ENCODE data around the gene NUDT14. TPM values are rescaled to one million over a fixed set of nuclear protein-coding genes. Genes with fewer than 3 reads are reported as not detected.

Gene NUDT14
- total and polyA plus RNA-seq, 2 of the 8 experiments (the other 6 are each of a cell fraction or from before 2014, with no cell fraction given): 25.5 to 33.3 TPM

- H3K9ac ChIP-seq (replicated peaks in 1 of 4; ENCODE audit: extremely low read depth in 1 of 4, low read depth in 3 of 4, low read length in 3 of 4): no peak overlapping the region
- FAIRE-seq: no peak
- TF ChIP-seq SP4 (IDR thresholded peaks at IDR 0.05; ENCODE audit: low read length) (no peak), EGR1 (IDR thresholded peaks at IDR 0.05; ENCODE audit: borderline replicate concordance, low read depth, low read length) (no peak), TAF7 (optimal IDR thresholded peaks at IDR 0.05; ENCODE audit: borderline replicate concordance, low read depth, low read length) (no peak), RBBP5 (IDR thresholded peaks at IDR 0.05; ENCODE audit: borderline replicate concordance, low read depth, low read length) (no peak), CHD2 (IDR thresholded peaks at IDR 0.05; ENCODE audit: low read length) (no peak), CBX8 (IDR thresholded peaks at IDR 0.05; ENCODE audit: borderline replicate concordance, low read depth, low read length) (no peak), TEAD4 (IDR thresholded peaks at IDR 0.05; ENCODE audit: low read depth, low read length) (no peak), YY1 (IDR thresholded peaks at IDR 0.05; ENCODE audit: low read depth, low read length) (no peak), CREB1 (IDR thresholded peaks at IDR 0.05) (no peak), TAF1 (IDR thresholded peaks at IDR 0.05; ENCODE audit: low read depth, low read length) (no peak), POLR2A (IDR thresholded peaks at IDR 0.05; ENCODE audit: control extremely low read depth in 1 of 2, low read depth in 2 of 2, low read length in 2 of 2) (no peak), USF2 (IDR thresholded peaks at IDR 0.05; ENCODE audit: low read length) (no peak)
- TF ChIP-seq, protein P1, sequence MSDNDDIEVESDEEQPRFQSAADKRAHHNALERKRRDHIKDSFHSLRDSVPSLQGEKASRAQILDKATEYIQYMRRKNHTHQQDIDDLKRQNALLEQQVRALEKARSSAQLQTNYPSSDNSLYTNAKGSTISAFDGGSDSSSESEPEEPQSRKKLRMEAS (IDR thresholded peaks at IDR 0.05): no peak
Measured at GRCh38 chr14:105161964-105162668, 19.0 kb downstream of the NUDT14 start.

More at GRCh38 chr14:105161964-105162668, 19.0 kb downstream of the NUDT14 start:
- Histone ChIP-seq H3K4ac (replicated peaks; ENCODE audit: insufficient read length, low read depth, low read length) (peak overlapping the region; percentile 12), H3K4me3 (ENCODE audit: extremely low read depth in 1 of 4, insufficient read depth in 2 of 4, low read depth in 3 of 4, low read length in 4 of 4) (no peak overlapping the region), H4K20me1 (replicated peaks in 1 of 2; ENCODE audit: control insufficient read depth in 1 of 2, insufficient read depth in 2 of 2, low read length in 2 of 2) (peaks cover 7 to 20% of the 10 kb centered on the region in 2 experiments), H2BK120ac (replicated peaks; ENCODE audit: low read depth, low read length) (no peak overlapping the region), H4K8ac (ENCODE audit: extremely low read depth, insufficient read depth, low read length) (peak overlapping the region; percentile 93), H3K18ac (ENCODE audit: extremely low read depth, low read length) (peak overlapping the region; percentile 53; the same call in 1 of the 2 replicates), H2BK12ac (ENCODE audit: low read depth, low read length) (peak overlapping the region; percentile 56; the same call in 1 of the 2 replicates), H3K14ac (ENCODE audit: insufficient read length) (no peak overlapping the region), H2BK15ac (ENCODE audit: low read length) (0 out of 2 replicates have a peak overlapping the region, but pooled peaks have one; percentile 6), H3K23me2 (ENCODE audit: low read depth, low read length) (0 out of 2 replicates have a peak, but pooled peaks cover 1% of the 10 kb centered on the region), H2AK5ac (ENCODE audit: low read depth, low read length) (no peak overlapping the region; the same call in 1 of the 2 replicates), H3K79me1 (ENCODE audit: low read depth, low read length) (peaks cover 5% of the 10 kb centered on the region), H4K5ac (ENCODE audit: insufficient read length, low read depth, low read length) (no peak overlapping the region), H3K56ac (replicated peaks; ENCODE audit: insufficient read length, low read depth, low read length) (no peak overlapping the region), H3K27ac (ENCODE audit: low read depth, low read length) (no peak overlapping the region), H3K4me1 (replicated peaks in 1 of 4; ENCODE audit: control insufficient read depth in 3 of 4, insufficient read depth in 4 of 4, low read length in 3 of 4) (no peaks in the 10 kb centered on the region; a peak in 3 of 7 replicates), H4K91ac (replicated peaks; ENCODE audit: insufficient read length, low read length) (peak overlapping the region; percentile 84), H3K23ac (ENCODE audit: insufficient read length) (no peak overlapping the region), H2AFZ (ENCODE audit: low read length) (no peak overlapping the region), H2BK20ac (ENCODE audit: low read length) (peak overlapping the region; percentile 3; the same call in 1 of the 2 replicates), H3K27me3 (replicated peaks in 1 of 4; ENCODE audit: control insufficient read depth in 3 of 4, extremely low read depth in 1 of 4, insufficient read depth in 3 of 4, low read length in 3 of 4) (peaks cover 4 to 11% (median 8%) of the 10 kb centered on the region in 4 experiments), H2BK5ac (ENCODE audit: low read depth, low read length) (peak overlapping the region; percentile 2; the same call in 1 of the 2 replicates), H3K4me2 (ENCODE audit: insufficient read depth in 1 of 2, low read depth in 2 of 2, low read length in 2 of 2) (no peak overlapping the region), H3K9me3 (ENCODE audit: insufficient read depth in 2 of 2, low read depth in 1 of 2, low read length in 1 of 2) (no peaks in the 10 kb centered on the region), H3K79me2 (ENCODE audit: control insufficient read depth in 1 of 2, insufficient read depth in 2 of 2, low read length in 2 of 2) (no peaks in the 10 kb centered on the region), H3K36me3 (ENCODE audit: control insufficient read depth in 2 of 4, insufficient read depth in 4 of 4, low read length in 3 of 4) (no peaks in the 10 kb centered on the region)
- POLR2A ChIA-PET (ENCODE audit: partially characterized antibody): no interaction called here
- CTCF ChIA-PET (ENCODE audit: partially characterized antibody): no interaction called here
- DNase-seq (ENCODE audit: low read depth in 1 of 2, low spot score in 2 of 2): no peak
- 95% methylated on average over 6 of the region's 10 CpGs; no CpG with 5 or more reads in 1 of the 2 experiments for WGBS, 2 experiments (ENCODE audit: extremely low coverage in 1 of 2, insufficient coverage in 1 of 2, insufficient read length in 1 of 2, insufficient replicate concordance in 2 of 2, low coverage in 1 of 2, low lambda C conversion rate in 2 of 2, missing lambda C conversion rate in 1 of 2)
